HG03135 (cell line): ENCODE results near the gene TBC1D9.

ENCODE experiments used
- ATAC-seq: cut with Tn5 transposase; IDR thresholded peaks from one replicate; pipeline ENCODE4 v1.9.1; 2021; ENCODE audit warnings: mild to moderate bottlenecking, moderate library complexity; ENCODE audit not compliant: unreplicated experiment

TBC1D9 gene

GRCh38 chr4:140628016-140628415 lies 128.2 kb downstream of the TBC1D9 start:
- ATAC-seq = no peak

GRCh38 chr4:140626661-140627376 lies 129.4 kb downstream of the TBC1D9 start:
- ATAC-seq = no peak

- no peak for ATAC-seq
Measured at GRCh38 chr4:140622333-140622958, 133.7 kb downstream of the TBC1D9 start.

- ATAC-seq = no peak
Measured at GRCh38 chr4:140621161-140621560, 135.0 kb downstream of the TBC1D9 start.

- no peak for ATAC-seq
Measured at GRCh38 chr4:140617499-140618248, 138.5 kb downstream of the TBC1D9 start.

- ATAC-seq = no peak
Measured at GRCh38 chr4:140615451-140615850, 140.7 kb downstream of the TBC1D9 start.

GRCh38 chr4:140612357-140612756 lies 143.8 kb downstream of the TBC1D9 start:
- ATAC-seq = no peak

GRCh38 chr4:140611854-140612253 lies 144.3 kb downstream of the TBC1D9 start:
- ATAC-seq = no peak

GRCh38 chr4:140609548-140610425 lies 146.4 kb downstream of the TBC1D9 start:
- ATAC-seq = peak; percentile 82

GRCh38 chr4:140607852-140608251 lies 148.3 kb downstream of the TBC1D9 start:
- ATAC-seq = no peak

- ATAC-seq = no peak
Measured at GRCh38 chr4:140604544-140604943, 151.6 kb downstream of the TBC1D9 start.

- no peak for ATAC-seq
Measured at GRCh38 chr4:140603286-140603685, 152.9 kb downstream of the TBC1D9 start.

- no peak for ATAC-seq
Measured at GRCh38 chr4:140602714-140603113, 153.5 kb downstream of the TBC1D9 start.

GRCh38 chr4:140600408-140600807 lies 155.8 kb downstream of the TBC1D9 start:
- no peak for ATAC-seq

GRCh38 chr4:140595065-140595464 lies 161.1 kb downstream of the TBC1D9 start:
- no peak for ATAC-seq

- ATAC-seq = no peak
Measured at GRCh38 chr4:140584439-140584838, 171.7 kb downstream of the TBC1D9 start.

- no peak for ATAC-seq
Measured at GRCh38 chr4:140581078-140581477, 175.1 kb downstream of the TBC1D9 start.

GRCh38 chr4:140579278-140579677 lies 176.9 kb downstream of the TBC1D9 start:
- ATAC-seq = no peak

GRCh38 chr4:140575489-140575888 lies 180.7 kb downstream of the TBC1D9 start:
- no peak for ATAC-seq

GRCh38 chr4:140571620-140572019 lies 184.6 kb downstream of the TBC1D9 start:
- ATAC-seq = no peak
